Stimulated activated CD8-positive, alpha-beta memory T cell treated with anti-CD3 and anti-CD28 coated beads, Interleukin-15, amount 100 ng/mL, for 4 hours (primary cell): ENCODE measurements around the gene STING1.
"Not testable (repeated sequence)": the region's sequence is repeated elsewhere in the genome, so short reads cannot be mapped to it uniquely, and the experiment has no call there.

Source experiments
- DNase-seq, 2 donors: peaks; one replicate each; pipeline ENCODE4 v3.0.0-alpha.2; 2020; ENCODE audit warnings: low read depth in 2 of 2

STING1 gene

GRCh38 chr5:139503036-139503817, 20.7 kb upstream of the STING1 start:
- not testable (repeated sequence) for DNase-seq

DNA sequence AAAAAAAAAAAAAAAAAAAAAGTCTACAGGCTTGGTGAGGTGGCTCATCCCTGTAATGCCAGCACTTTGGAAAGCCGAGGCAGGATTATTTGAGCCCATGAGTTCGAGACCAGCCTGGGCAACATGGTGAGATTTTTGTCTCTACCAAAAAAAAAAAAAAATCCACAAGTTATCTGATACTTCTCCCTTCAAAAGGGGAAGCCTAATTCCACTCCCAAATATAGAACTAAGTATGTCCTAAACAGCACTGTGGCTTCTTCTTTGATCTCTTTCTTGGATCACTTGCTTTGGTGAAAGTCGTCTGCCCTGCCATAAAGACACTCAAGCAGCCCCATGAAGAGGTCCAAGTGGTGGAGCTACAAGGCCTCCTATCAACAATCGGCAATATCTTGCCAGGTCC, 18.8 kb upstream of the STING1 start:
- no peak for DNase-seq

DNA sequence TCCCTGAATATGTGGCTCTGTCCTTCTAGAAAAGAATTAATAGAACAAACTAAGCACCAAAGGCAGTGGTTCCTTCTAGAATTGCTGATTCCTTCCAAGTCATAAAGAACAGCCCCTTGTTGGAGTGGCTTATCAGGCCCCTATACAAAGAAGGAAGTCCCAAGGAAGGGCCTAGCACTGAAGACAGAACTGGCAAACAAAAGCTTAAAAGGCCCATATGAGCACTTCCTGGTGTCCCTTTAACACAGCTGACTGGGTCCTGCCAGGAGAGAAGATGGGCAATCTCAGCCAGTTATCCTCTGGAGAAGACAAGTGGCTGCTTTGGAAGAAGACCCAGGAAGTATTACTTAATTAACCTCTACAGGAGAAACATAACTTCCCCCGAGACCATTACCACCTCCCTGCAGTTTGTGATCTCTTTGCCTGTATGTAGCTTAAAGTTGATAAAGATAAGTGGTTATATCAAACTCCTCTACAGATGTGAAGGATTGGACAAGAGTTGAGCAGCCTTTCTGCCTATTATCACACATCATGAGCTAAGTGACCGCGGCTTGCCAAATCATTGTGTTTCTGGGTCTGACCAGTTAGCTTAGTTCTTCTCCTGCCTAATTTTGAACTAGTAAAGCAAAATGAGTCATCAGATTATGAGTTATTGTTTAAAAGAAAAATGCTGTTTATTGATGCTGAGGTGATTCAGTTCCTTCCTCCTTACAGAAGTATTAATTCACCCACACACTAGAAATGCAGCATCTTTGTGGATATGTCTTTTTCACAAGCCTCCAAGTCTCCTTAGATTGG, 13.3 kb upstream of the STING1 start:
- no peak for DNase-seq

DNA sequence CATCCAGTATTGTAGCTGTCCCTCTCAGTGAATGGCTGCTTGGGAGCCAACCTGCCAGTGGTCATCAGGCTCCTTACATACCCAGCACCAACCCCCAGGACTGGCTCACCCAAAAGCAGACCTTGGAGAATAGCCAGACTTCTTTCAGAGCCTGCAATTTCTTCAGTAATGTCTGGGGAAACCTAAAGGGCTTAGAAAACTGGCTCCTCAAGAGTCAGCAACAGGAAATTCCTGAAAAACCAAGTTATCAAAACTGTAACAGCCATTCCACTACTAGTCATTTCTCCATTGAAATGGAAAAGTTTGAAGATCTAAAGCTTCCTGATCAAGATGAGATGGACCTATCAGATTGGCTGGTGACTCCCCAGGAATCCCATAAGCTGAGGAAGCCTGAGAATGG, 12.3 kb upstream of the STING1 start:
- DNase-seq = no peak

GRCh38 chr5:139494256-139494655, 11.7 kb upstream of the STING1 start:
- DNase-seq = no peak

GRCh38 chr5:139492700-139493192, 10.2 kb upstream of the STING1 start:
- no peak for DNase-seq

GRCh38 chr5:139488260-139488659, 5.7 kb upstream of the STING1 start:
- no peak for DNase-seq

DNA sequence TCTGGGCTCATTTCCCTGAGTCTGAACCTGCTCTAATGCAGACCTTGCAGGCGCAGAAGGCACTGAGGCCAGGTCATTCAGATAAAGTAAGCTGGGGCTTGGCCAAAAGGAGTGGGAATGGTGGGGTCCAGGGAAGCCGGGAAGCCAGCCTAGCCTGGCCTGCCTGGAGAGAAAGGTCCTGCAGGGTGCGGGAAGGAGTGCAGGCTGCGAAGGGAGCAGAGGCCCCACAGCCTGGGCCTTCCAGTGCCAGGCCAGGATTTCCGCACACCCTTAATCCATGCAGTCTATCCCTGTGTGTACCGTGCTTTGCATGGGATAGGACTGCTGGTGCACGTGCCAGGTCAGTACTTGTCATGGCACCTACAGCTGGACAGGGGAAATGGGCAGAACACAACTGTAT, 3.6 kb upstream of the STING1 start:
- no peak for DNase-seq

DNA sequence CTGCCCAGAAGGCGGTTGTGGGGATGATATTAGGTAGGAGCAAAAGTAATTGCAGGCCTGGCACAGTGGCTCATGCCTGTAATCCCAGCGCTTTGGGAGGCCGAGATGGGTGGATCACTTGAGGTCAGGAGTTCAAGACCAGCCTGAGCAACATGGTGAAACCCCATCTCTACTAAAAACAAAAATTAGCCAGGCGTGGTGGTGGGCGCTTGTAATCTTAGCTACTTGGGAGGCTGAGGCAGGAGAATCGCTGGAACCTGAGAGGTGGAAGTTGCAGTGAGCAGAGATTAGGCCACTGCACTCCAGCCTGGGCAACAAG, 291 bp upstream of the STING1 start:
- DNase-seq = not testable (repeated sequence)

GRCh38 chr5:139481580-139482049, 943 bp downstream of the STING1 start:
- no peak for DNase-seq

DNA sequence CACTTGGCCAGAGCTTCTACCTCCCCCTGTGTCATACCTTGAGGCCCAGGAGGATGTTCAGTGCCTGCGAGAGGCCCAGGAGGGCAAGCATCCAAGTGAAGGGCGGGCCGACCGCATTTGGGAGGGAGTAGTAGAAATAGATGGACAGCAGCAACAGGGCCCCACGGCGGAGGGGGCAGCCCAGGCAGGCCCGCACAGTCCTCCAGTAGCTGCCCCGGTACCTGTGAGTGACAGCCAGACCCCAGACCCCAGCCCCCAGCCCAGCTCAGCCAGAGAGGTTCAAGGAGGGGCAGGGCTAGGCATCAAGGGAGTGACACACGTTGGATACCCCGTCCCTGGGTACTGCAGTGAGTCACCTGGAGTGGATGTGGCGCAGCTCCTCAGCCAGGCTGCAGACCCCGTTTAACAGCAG, 1.4 kb downstream of the STING1 start:
- no peak for DNase-seq

DNA sequence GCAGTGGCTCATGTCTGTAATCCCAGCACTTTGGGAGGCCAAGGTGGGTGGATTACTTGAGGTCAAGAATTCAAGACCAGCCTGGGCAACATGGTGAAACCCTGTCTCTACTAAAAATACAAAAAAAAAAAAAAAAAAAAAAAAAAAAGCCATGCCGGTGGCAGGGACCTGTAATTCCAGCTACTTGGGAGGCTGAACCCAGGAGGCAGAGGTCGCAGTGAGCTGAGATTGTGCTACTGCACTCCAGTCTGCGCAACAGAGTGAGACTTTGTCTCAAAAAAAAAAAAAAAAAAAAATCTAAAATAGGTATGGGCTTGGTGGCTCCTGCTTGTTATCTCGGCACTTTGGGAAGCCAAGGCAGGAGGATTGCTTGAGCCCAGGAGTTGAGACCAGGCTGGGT, 2.8 kb downstream of the STING1 start:
- DNase-seq = not testable (repeated sequence)

DNA sequence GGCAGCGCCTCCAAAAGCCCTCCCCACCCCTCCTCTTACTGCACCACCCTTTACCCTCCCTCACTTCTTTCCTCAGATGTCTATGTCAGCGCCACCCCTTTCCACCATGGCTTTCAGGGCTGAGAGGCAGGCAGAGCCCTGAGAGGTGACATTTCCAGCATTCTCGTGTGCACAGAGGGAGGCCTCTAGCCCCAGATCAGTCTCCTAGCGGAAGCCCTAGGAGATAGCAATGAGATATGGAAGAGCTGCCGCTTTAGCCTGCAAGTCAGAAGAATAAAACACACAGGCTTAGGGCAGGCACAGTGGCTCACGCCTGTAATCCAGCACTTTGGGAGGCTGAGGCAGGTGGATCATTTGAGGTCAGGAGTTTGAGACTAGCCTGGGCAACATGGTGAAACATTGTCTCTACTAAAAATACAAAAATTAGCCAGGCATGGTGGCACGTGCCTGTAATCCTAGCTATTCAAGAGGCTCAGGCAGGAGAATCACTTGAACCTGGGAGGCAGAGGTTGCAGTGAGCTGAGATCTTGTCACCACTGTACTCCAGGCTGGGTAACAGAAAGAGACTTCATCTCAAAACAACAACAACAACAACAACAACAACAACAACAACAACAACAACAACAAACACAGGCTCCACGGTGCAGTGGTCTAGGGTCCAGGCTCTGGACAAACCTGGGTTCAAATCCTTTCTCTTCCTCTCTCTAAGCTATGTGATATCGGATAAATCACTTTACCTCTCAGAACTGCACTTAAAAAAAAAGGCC, 3.7 kb downstream of the STING1 start:
- not testable (repeated sequence) for DNase-seq

DNA sequence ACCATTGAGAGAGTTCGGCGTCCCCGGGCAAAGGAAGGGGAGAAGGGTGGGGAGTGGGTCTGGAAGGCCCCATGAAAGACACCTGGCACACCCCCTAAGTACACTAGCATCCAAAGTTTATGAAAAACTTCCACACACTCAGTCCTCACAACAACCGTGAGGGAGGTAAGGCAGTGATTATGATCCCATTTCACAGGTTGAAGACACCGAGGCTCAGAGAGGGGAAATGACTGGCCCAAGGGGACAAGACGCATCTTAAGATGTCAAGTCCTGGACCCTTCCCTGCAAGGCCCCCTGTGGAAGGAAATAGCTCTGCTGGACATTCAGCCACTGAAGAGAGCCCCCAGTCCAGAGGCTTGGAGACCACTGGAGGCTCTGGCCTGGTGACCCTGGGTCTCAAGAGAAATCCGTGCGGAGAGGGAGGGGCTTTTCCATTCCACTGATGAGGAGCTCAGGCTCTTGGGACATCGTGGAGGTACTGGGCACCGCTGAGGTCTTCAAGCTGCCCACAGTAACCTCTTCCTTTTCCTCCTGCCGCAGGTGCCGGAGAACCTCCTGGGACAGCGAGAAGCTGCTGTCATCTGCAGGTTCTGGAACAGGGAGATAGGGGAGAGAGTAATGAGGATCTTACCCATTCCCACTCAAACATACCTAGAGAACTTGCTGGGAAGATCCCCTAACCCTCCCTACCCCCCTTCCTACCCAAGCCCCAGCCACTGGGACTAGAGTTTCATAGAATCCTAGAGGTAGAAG, 6.5 kb downstream of the STING1 start:
- no peak for DNase-seq

DNA sequence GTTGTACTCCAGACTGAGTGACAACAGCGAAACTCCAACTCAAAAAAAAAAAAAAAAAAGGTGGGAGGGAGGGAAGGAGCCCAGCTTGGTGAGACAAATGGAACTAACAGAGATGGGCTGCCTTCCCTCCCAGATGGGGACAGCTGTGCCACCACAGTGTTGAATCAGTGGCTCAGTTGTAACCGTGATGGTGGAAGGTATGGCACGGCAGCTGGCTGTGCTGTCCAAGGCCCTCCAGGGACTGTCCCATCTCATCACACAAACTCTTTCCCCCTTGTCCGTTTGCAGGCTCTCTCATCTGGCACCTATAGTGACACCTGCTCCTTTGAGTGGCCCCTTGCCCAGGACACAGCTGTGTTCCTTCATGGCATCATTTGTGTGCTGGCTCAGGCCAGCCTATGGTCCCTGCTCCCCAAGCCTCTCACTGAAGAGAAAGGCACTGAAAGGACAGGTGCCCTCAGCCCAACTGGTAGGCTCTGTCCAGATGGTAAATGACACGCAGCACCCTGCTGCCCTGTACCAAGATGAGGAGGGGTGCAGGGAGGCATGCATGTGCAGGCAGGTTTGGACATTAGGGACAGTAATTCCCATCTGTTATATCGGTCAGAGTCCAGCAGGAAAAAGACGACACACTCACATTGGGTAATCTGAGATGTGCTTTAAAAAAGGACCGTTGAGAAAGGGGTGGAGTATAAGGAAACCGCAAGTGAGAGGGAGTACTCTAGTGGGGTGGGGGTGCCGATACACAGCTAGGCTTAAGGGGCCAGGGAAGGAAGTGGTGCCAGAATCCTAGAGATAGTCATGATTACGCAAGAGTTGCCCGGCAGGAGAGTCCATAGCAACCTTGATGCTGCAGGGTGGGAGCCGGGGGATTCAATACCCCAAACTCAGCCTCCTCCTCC, 7.4 kb downstream of the STING1 start:
- no peak for DNase-seq

- DNase-seq = no peak
Observed at GRCh38 chr5:139473565-139473964, 9.0 kb downstream of the STING1 start.

- DNase-seq = no peak
Observed at GRCh38 chr5:139473105-139473504, 9.5 kb downstream of the STING1 start.

GRCh38 chr5:139472386-139473030, 10.1 kb downstream of the STING1 start:
- DNase-seq = no peak

DNA sequence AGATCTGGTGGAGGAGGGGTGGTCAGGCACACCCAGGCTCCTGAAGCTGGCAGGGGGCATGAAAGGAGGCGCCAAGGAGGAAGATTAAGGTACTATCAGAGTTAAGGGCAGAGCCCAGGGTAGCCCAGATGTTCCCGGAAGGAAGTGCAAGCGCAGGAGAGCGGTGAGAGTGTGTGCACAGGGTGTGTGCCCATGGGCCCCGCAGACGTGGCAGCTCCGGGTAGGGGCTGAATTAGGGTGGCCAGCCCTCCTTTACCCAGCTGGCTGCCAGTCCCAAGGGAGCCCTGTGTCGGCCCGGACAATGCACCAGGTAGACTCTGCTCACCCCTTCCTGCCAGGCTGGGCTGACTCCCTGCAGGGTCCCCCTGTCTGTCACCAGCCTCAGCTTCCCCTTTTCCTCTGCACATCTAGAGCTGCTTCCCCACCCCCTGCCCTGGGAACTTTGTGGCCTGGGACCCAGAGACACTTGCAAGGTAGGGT, 11.7 kb downstream of the STING1 start, which contains the start of gene SMIM33:
Gene SMIM33 (plus strand): TSS at position 184 of the 480 bp plus-strand sequence. CDS start 118 bp downstream, at position 302.
- DNase-seq = no peak
